Neural cell (in vitro differentiated cells): Measurements from ENCODE around the gene ASMT.
"Not testable (repeated sequence)": the region's sequence is repeated elsewhere in the genome, so short reads cannot be mapped to it uniquely, and the experiment has no call there.

ENCODE experiments used
- CTCF ChIP-seq: fragments of 450-650 bp; IDR thresholded peaks from 2 replicates; pipeline ENCODE4 v1.5.1; 2014; ENCODE audit warnings: antibody characterized with exemption, mild to moderate bottlenecking, moderate library complexity; ENCODE audit not compliant: poor library complexity, severe bottlenecking
- TAF1 ChIP-seq: IDR thresholded peaks from 2 replicates; pipeline ENCODE4 v1.6.1; 2012; ENCODE audit warnings: low read depth

- not testable (repeated sequence) for TF ChIP-seq TAF1, CTCF
Observed at GRCh38 chrX:1685444-1685880, 70.6 kb downstream of the ASMT start.
